HFF-Myc (cell line): ENCODE measurements around the gene ZBTB49.
A peak's percentile ranks its signal among the peaks of the same experiment; 100 is the strongest.
"Not testable (repeated sequence)": the region's sequence is repeated elsewhere in the genome, so short reads cannot be mapped to it uniquely, and the experiment has no call there.

Source experiments
- DNase-seq: peaks from one replicate; pipeline ENCODE4 v3.0.0-alpha.2; 2011; ENCODE audit warnings: low read depth; ENCODE audit errors: extremely low read depth
- H3K4me3 ChIP-seq: replicated peaks from 2 replicates; pipeline ENCODE4 v1.5.1; 2011; ENCODE audit warnings: low read depth, mild to moderate bottlenecking, control low read depth, low read length
- TF ChIP-seq, protein P1 (sequence below): IDR thresholded peaks from 2 replicates; pipeline ENCODE4 v1.5.1; 2012; ENCODE audit warnings: mild to moderate bottlenecking, low read depth, low read length, control low read depth; ENCODE audit errors: missing control alignments

Gene ZBTB49

DNA sequence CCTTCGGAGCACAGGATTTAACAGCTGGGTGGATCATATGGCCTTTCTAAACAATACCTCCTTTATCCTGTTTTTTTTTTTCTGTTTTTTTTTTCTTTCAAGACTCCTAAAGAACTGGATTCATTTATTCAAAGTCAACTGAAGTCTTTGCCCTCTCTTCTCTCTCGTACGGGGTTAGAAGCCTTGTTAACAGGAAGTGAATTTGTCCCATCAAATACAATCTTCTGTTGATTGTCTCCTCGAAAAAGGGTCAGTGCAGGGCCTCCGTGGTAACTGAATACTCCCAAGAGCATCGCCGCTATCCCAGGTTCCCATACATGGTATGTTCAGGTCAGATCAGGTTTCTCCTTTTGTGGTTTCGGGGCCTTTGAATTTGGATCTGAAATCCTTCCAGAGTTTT lies 40.2 kb upstream of the ZBTB49 start:
- no peak for DNase-seq
- TF ChIP-seq, protein P1, sequence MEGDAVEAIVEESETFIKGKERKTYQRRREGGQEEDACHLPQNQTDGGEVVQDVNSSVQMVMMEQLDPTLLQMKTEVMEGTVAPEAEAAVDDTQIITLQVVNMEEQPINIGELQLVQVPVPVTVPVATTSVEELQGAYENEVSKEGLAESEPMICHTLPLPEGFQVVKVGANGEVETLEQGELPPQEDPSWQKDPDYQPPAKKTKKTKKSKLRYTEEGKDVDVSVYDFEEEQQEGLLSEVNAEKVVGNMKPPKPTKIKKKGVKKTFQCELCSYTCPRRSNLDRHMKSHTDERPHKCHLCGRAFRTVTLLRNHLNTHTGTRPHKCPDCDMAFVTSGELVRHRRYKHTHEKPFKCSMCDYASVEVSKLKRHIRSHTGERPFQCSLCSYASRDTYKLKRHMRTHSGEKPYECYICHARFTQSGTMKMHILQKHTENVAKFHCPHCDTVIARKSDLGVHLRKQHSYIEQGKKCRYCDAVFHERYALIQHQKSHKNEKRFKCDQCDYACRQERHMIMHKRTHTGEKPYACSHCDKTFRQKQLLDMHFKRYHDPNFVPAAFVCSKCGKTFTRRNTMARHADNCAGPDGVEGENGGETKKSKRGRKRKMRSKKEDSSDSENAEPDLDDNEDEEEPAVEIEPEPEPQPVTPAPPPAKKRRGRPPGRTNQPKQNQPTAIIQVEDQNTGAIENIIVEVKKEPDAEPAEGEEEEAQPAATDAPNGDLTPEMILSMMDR = no peak
- H3K4me3 ChIP-seq = no peak overlapping the region

DNA sequence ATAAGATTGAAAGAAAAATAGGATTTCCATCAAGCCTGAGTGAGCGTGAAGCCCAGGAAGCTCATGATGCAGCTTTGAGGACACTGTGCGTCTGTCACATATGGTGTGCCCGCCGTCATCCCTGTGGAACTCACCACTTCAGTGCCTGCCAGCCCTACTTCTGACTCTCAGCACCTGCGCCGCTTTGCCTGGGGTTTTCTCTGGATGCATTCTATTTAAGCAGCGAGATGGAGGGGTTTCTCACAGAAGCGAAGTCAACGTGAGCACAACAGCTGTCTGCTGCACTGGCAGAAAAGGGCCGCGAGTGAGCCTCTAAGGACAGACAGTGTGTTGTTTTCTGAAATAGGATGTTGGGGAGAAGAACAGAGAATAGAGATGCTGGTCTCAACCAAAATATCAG lies 35.9 kb upstream of the ZBTB49 start:
- no peak for DNase-seq
- TF ChIP-seq, protein P1 = no peak
- H3K4me3 ChIP-seq = no peak overlapping the region

DNA sequence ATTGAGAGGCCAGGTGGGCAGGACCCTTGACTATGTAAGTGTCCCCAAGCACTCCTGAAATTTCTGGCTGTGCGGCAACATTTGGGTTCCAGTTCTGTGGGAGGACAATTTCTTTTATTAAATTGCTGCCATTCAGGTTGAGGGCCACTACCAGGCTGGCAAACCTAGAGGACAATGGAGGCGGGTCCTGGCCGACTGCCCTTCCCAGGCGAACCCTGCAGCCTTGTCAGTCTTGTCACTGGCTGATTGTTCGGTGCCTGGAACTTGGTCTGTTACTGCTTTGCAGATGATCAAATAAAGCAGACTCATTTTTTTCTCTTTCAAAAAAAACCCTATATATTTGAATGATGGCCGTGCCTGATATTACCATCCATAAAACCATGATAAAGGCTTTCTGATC lies 35.4 kb upstream of the ZBTB49 start:
- TF ChIP-seq, protein P1 = no peak
- H3K4me3 ChIP-seq = no peak overlapping the region
- DNase-seq = no peak

DNA sequence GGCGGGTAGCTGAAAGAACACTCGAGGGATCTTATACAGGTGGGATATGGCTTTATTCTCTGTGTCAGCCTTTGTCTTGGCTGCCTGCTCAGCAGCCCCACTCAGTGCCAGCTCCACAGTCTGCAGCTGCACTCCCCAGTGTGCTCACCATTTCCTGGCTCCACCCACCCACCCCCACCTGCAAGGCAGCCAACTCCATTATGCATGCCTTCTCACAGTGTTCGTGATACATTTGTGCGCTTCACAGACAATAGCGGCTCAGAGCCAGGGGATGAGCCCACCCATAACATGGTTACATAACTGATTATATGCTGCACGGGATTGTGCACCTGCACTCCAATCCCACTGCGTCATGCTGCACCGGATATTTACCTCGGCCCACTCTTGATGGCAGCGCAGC lies 33.3 kb upstream of the ZBTB49 start:
- H3K4me3 ChIP-seq = no peak overlapping the region
- TF ChIP-seq, protein P1 = no peak
- no peak for DNase-seq

DNA sequence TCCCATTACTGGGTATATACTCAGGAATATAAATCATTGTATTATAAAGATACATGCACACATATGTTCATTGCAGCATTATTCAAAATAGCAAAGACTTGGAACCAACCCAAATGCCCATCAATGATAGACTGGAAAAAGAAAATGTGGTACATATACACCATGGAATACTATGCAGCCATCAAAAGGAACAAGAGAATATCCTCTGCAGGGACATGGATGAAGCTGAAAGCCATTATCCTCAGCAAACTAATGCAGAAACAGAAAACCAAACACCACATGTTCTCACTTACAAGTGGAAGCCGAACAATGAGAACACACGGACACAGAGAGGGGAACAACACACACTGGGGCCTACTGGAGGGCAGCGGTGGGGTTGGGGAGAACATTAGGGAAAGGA lies 32.3 kb upstream of the ZBTB49 start:
- H3K4me3 ChIP-seq, DNase-seq: not testable (repeated sequence)

DNA sequence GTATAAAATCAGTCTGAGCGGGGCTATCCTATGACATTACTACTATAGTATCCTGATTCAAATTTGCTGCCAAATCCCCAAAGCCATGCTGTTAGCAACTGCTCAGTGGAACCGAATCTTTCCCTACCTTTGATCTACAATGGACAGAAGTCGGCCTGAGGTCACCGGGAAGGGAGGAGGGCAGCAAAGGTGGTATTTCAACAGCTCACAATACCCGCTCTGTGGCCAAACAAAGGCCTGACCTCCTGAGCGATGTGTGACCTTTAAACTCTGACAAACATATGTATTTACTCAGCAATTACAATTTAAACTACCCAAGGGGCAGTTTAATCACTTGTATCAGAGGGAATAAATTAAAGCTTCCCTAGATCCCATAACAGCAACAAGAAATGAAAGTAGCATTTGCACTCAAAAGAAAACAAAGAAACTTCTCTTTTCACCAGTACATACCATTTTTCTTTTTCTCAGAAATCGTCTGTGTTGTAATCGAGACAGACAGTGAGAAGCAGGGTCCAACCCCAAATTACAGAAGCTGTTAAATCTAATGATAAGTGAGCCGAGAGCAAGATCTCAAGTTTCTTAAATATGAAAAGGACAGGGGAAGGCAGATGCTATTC lies 30.5 kb upstream of the ZBTB49 start:
- DNase-seq = no peak
- H3K4me3 ChIP-seq = no peak overlapping the region
- TF ChIP-seq, protein P1 = no peak

DNA sequence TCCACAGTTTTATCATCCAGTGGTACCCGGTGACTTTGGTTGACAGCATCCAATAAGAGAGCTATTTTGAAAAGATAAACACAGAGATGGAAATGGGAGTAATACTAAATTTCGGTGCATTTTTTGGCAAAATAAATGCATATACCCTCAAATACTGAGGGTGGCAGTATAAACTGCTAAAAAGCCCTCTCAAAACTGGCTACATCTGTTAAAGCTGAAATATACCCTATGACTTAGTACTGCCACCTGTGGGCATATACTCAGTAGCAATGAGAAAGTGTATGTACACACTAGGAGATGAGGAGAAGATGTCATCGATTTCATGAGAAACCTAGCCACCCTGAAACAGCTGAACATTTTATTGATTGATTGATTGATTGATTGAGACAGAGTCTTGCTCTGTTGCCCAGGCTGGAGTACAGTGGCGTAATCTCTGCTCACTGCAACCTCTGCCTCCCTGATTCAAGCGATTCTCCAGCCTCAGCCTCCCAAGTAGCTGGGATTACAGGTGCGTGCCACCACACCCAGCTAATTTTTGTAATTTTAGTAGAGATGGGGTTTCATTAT lies 29.8 kb upstream of the ZBTB49 start:
- H3K4me3 ChIP-seq = no peak overlapping the region
- peak; percentile 38 for DNase-seq
- TF ChIP-seq, protein P1 = peak; percentile 49
